Gastroesophageal sphincter (tissue), 3 donors: Measurements from ENCODE around the gene UBL3.

Source experiments
- CTCF ChIP-seq, 4 experiments: fragments of 200-600 bp in 2 of 4; fragments of 450-650 bp in 2 of 4; sonication (generic) in 1 of 4; IDR thresholded peaks; one replicate each; pipeline ENCODE4 v1.5.1; 2017 to 2019; ENCODE audit warnings: antibody characterized with exemption in 4 of 4, mild to moderate bottlenecking in 2 of 4, moderate library complexity in 2 of 4
- EP300 ChIP-seq: sonication (generic); formaldehyde crosslinking; IDR thresholded peaks from one replicate; pipeline ENCODE4 v1.6.1; 2017; ENCODE audit warnings: antibody characterized with exemption, mild to moderate bottlenecking
- POLR2A ChIP-seq, 2 donors: fragments of 450-650 bp; IDR thresholded peaks; one replicate each; pipeline ENCODE4 v1.6.1; 2017; ENCODE audit warnings: antibody characterized with exemption in 2 of 2, mild to moderate bottlenecking in 2 of 2, moderate library complexity in 1 of 2

- no peak for TF ChIP-seq CTCF (IDR thresholded peaks at IDR 0.05)
- TF ChIP-seq EP300 = no peak
- TF ChIP-seq POLR2A (IDR thresholded peaks at IDR 0.05) = no peak
Measured at GRCh38 chr13:29721766-29722165, 128.7 kb downstream of the UBL3 start.
